ENCODE measurements around the gene FANCE.
"Not testable (repeated sequence)": the region's sequence is repeated elsewhere in the genome, so short reads cannot be mapped to it uniquely, and the experiment has no call there.

Gene FANCE

DNA sequence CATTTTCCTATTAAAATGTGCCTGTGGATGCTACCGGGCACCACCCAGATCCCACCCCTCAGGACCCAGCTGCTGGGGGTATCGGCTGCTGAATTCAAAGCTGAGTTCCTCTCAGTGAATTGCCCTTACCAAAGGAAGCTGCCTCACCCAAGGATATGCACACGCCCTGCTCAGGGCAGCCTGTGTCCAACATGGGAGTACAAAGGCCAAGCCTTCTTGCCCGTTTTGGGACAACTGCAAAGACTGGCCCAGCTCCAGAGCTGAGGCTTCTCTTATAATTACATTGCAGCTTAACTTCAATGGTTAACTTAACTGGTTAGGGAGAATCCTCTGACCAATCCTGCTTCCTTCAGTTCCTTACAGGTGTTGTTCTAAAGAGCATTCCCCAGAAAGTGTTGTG, 19.8 kb upstream of the FANCE start:
- DNase-seq (ENCODE audit: low read depth) = no peak

DNA sequence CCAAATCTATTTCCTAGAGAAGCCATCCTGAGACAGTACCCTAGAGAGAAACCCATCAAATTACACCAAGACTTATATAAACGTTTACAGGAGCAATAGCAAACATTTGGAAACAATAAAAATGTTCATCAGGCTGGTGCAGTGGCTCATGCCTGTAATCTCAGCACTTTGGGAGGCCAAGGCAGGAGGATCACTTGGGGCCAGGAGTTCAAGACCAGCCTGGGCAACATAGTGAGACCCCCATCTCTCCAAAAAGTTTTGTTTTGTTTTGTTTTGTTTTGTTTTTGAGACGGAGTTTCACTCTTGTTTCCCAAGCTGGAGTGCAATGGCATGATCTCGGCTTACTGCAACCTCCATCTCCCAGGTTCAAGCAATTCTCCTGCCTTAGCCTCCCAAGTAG, 19.4 kb upstream of the FANCE start:
- DNase-seq (ENCODE audit: low read depth) = not testable (repeated sequence)

DNA sequence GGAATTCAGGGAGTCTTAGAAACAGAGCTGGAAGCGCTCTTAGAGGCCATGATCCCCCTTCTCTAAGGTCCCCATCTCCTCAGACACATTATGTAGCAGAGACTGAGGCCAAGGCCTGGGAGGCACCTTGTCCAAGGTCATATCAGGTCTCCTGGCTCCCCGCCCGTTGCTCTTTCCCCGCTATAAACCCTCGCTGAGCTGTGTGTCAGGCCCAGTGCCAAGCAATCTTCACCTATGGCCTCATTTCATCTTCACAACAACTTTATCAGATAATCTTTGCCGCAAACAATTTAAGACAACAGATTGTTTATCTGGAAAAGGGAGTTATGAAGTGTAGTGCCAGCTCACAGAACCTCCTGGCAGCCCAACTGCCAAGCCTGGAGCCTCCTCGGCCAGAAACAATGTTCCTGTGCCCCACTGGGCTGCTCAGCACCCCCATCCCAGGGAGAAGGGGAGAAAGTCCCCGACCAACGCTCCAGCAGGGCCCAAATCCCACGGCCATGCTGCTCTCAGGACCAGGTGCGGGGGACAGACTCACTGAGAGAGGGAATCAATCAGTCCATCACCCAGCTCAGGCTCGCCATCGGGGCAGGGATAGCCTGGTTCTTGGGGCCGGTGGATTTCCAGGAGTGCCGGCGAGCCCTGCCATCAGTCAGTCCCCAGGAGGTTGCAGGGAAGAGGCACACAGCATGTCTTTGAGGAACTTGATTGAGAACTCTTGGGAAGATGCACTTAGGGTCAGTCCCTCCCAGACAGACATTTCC, 16.9 kb upstream of the FANCE start:
- DNase-seq (ENCODE audit: low read depth) = no peak

DNA sequence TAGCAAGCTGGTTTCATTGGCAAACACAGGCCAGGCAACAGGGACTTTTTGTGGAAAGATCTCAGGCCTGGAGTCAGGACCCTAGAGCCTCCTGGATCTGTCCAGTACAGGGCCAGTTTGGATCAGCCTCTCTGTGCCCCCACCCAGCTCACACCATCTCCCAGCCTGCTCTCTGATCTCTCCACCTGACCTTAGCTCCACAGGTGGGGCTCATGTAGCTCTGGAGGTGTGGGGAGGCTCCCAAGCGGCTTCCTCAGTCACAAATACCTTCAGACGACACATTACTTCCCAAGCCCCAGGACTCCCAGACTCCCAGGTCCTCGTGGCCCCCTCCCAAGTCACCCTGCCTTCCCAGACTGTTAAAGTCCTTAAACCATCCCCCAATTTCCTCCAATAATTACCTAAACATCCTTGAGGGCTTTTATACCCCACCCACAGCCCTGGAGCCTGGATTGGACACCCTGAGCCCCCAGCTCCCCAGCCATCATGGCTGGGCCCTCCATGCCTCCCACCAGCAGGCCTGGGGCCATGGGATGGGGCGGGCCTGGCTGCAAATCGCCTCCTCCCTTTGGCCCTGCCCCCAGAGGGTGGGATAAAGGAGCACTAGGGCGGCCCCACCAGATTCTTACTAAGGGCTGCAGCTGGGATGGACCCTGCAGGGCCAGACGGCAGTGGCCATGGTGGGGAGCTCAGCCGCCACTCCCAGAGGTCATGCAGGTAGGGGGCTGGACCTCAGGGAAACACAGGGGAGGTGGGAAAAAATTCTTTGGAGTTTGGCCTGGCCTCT, 15.9 kb upstream of the FANCE start:
- DNase-seq (ENCODE audit: low read depth) = no peak

DNA sequence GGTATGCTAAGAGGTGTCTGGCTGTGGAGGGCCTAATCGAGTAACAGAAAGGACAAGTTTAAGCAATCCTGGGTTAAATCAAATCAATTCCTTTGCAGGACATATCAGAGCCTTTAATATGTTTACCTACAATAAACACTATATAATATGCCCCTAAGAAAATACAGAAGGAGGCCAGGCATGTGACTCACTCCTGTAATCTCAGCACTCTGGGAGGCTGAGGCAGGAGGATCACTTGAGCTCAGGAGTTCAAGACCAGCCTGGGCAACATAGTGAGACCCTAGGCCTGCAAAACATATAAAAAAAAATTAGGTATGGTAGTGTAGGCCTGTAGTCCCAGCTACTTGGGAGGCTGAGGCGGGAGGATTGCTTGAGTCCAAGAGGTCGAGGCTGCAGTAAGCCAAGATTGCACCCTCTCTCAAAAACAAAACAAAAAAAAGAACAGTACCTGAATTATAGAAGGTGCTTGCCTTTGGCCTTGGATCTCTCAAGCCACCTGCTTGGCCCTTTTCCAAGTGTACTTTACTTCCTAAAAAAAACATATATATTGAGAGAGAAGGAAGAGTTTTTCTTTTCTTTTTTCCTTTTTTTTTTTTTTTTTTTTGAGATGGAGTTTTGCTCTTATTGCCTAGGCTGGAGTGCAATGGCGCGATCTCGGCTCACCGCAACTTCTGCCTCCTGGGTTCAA, 13.6 kb upstream of the FANCE start:
- not testable (repeated sequence) for DNase-seq (ENCODE audit: low read depth)

DNA sequence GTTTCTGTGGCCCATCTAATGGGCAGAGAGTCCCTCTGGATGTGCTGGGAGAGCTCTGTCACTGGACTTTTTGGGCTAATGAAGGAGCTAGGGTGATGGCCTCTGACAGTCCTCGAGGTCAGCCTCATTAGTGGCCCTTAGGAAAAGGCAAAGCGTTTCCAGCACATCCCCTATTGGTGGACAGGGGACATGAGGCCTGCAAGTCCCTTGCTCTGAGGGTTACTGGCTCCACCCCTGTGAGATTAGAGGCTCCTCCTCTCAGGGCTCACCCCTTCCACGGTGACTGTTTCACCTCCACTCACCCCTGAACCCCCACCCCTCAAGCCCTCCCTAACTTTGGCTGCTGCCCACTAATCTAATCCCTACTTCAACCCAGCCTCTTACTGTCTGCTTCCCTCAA, 12.8 kb upstream of the FANCE start:
- no peak for DNase-seq (ENCODE audit: low read depth)

DNA sequence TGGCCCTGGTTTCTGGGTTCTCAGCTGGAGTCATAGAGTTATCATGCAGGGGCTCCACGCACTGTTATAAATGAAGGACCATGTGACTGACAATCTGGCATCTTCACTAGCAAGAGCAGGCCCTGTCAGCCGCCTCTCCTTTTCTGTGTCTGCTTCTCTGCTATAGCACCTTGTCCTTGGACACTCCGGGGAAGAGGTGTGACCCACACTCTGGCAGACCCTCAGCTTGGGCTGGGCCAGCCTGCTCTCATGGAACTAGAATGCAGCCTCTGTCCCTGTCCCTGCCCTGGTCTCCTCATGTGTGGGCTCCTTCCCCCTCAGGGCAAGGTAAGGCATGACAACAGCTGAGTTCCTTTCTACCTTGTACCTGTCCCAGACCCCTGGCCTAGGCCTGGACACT, 10.9 kb upstream of the FANCE start:
- DNase-seq (ENCODE audit: low read depth) = no peak

DNA sequence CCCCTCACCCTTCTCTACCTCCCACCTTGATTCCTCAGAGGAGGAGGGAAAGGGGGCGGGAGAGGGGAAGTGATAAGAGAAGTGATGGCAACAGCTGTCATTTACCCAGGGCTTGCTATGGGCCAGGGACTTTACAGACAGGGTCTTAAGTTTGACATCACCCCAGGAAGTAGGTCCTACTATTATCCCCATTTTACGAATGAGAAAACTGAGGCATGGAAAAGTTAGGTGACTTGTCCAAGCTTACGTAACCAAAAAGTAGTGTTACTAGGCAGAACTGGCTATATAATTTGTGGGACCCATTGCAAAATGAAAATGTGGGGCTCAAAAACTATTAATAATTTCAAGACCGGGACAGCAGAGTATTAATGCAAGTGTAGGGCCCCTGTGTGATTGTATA, 10.5 kb upstream of the FANCE start:
- no peak for DNase-seq (ENCODE audit: low read depth)

GRCh38 chr6:35442693-35443092, 9.4 kb upstream of the FANCE start:
- no peak for DNase-seq (ENCODE audit: low read depth)

DNA sequence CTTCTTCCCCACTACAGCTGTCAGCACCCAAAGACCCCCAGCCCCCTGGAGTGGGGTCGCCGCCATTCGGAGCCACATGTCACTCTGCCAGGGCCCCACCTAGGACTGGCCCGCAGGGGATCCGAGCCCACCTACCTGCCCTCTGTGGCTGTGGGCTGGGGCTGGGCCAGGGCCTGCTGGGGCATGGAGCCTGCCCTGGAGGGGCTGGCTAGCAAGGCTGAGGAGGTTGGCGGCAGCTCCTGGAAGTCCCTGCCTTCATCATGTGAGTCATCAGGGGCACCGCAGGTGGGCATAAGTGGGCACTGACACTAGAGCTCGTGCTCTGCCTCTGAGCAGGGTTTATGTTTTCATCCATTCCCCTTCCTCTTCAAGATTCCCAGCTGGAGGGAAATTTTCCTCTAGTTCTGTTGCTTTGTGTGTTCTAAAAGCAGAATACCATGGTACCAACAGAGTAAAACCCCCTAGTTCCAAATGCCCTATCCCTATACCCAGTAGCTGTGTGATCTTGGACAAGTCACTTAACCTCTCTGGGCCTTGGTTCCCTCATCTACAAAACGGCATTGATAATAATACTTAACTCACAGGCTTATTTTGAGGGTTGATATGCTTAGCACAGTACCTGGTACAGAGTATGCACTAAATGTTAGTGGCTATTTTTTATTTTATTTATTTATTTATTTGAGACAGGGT, 8.7 kb upstream of the FANCE start:
- no peak for DNase-seq (ENCODE audit: low read depth)

- no peak for DNase-seq (ENCODE audit: low read depth)
Measured at GRCh38 chr6:35445691-35446090, 6.4 kb upstream of the FANCE start.

- DNase-seq (ENCODE audit: low read depth) = no peak
Measured at GRCh38 chr6:35448191-35448590, 3.9 kb upstream of the FANCE start.

DNA sequence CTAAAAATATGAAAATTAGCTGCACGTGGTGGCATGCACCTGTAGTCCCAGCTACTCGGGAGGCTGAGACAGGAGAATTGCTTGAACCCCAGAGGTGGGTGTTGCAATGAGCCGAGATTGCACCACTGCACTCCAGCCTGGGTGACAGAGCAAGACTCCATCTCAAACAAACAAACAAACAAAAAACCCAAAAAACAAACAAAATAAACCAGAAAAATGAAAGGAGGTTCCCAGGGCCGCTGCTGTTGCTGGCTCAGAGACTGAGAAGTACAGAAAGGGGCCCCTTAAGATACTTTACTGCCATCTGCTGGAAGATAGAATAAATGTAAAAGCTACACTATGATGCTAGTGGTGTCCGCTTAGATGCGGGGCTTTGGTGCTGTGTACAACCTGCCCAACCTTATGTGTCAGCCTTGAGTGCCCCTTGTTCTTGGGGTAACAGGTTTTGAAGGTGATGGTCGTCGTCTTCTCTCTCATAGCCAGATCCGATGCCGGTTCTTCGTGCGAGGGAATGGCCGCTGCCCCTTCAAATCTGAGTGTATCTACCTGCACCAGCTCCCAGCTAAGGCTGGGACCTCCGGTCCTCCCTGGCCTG, 2.8 kb upstream of the FANCE start:
- peak; percentile 15 for DNase-seq (ENCODE audit: low read depth)

GRCh38 chr6:35451354-35452182, 570 bp upstream of the FANCE start:
- DNase-seq (ENCODE audit: low read depth) = no peak

DNA sequence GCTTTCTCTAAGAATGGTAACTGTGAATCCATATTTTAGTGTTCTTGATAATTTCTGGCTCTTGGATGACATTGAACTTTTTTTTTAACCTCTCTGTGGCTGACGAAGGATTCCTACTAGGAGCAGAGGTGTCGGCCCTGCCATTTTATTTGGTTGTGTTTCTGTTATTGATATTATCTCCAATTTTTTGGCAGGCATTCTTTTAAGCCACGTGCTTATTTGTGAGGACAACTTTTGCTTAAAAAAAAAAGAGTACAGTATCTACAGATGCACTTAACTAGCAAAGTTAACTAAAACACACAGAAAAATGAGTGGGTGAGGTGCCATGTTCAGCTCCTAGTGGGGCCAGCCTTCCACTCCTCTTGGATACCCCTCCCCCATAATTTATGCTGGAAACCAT, 1.1 kb downstream of the FANCE start:
- no peak for DNase-seq (ENCODE audit: low read depth)

DNA sequence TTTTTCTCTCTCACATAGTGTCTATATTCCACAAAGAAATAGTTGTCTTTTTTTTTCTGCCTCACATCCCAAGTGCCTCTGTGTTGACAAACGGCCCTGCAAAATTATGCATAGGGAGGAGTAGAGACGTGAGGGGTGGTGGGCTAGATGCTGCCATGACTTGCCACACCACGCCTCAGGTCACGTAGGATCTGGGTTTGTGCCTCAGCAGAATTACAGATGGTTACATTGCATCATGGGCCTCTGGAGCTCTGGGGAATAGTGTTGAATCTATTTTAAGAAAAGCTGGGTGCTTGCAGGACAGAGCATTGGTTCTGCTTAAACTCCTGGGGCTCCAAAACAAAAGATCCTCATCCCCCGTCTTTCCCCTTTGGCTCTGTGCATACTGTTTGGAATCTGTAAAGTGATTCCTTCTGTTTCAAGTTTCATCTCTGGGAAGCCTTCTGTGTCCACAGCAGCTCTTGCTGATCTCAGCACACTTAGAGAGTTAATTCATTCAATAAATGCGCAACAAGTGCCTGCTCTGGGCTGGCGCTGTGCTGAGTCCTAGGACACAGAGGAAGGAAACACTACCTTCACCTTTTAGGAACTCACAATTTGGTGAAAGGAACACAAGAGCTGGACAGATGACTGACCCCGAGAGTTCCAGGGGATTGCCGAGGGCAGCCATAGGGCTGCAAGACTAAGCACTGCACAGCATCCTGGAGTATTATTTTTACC, 2.4 kb downstream of the FANCE start:
- no peak for DNase-seq (ENCODE audit: low read depth)

DNA sequence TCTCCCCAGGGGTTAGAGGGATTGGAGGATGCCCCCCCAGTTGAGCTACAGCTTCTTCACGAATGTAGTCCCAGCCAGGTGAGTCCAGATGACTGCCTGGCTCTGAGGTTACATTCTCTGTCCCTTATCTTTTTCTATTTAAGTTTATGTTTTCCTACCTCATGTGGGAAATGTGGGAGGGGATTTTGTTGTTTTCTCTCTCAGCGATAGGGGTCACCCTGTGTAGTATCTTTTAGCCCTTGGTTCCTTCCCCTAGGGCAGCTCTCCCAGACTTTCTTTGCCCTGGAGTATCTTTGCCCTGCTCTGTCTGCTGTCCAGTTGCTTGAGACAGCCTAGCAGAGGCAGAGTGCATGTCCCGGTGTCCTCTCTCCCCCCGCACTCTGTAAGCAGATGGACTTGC, 5.8 kb downstream of the FANCE start:
- DNase-seq (ENCODE audit: low read depth) = no peak

- no peak for DNase-seq (ENCODE audit: low read depth)
Measured at GRCh38 chr6:35461270-35461669, 9.1 kb downstream of the FANCE start.

DNA sequence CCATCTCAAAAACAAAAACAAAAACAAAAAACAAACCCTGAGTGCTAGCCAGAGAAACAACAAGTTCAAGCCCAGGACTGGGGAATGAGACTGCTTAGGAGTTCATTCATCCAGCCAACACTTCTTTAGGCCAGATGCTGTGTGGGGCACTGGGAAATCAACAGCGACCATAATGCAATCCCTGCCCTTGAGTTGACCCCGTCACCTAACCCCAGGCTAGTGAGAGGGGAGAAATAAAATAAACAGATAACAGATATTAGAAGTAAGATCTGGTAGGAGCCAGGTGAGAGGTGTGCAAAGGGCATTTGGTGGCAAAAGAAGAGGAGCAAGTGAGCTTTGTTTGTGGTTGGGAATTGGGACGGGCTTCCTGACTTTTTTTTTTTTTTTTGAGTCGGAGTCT, 11.2 kb downstream of the FANCE start:
- no peak for DNase-seq (ENCODE audit: low read depth)

DNA sequence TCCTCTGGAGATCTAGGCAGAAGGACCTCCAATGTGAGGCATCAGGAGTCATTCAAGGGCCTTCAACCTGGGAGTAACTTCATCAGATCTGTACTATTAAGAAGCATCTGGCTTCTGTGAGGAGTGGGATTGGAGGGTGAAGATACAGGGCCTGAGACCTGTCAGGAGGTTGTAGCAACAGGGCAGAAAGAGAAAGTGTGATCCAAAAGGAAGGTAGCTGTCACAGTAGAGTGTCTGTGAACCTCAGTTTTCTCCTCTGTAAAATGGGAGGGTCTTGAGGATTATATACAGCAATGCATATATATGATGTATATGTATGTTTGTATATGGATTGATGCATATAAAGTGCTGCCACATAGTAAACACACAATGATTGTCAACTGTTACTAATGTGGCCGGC, 13.5 kb downstream of the FANCE start:
- DNase-seq (ENCODE audit: low read depth) = no peak
